Measurements from ENCODE around the gene SLC16A1.

SLC16A1 gene

DNA sequence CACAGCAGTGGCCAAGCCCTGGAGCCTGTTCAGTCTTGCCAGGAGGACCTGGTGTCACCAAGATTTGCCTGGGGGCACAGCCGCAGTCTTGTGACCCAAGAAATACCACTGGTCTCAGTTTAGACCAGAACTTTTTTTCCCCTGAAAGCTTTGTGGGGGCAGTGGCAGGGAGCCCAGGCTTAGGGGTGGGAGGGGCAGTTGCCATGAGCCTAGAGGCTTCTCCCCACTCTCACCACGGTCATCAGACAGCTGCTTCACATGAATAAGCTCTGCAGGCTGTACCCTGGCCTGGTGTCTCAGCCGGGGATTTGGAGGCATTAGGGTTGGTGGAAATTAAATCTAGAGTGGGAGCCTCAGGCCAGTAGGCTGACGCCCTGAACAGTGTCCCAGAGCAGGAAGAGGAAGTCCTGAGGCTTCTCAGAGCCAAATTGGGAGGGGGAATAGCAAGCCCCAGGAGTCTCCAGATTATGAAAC lies 73.7 kb downstream of the SLC16A1 start:
- DNase-seq (ENCODE audit: low spot score): no peak

DNA sequence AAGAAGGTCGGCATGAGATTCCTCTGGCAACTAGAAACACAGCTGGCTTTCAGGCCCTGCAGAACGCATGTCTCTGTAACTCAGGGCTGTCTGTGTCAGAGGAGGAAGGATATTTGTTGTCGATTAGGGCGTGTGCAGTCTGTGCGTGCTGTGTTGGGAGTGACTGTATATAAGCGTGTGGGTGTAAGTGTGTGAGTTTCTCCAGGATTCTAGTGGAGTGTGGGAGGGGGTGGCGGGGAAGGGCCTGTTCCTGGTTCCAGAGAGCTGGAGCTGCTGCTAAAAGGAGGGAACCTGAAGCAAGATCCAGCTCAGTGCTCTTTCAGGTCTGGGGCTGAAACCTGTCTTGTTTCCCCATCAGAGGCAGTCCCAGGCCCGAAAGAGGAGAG lies 74.3 kb downstream of the SLC16A1 start:
- DNase-seq (ENCODE audit: low spot score): no peak

DNA sequence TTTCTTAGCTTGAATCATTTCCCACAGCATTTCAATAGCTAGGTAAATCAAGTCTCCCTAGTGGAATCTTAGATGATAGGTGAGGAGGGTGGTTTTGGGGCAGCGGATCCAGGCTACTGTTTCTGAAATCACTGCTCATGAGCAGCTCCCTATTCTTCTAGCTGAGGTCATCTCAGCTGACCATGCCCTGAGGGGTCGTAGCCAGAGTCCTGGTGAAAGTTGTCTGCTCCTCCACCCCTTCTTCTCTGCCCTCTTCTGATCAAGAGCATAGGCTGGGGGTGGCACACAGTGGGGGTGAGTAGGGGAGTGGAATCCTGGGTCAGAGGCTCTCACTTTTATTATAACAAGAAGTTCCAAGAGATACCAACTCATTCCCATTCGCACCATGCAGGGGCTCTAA lies 76.2 kb downstream of the SLC16A1 start:
- DNase-seq (ENCODE audit: low spot score): no peak

DNA sequence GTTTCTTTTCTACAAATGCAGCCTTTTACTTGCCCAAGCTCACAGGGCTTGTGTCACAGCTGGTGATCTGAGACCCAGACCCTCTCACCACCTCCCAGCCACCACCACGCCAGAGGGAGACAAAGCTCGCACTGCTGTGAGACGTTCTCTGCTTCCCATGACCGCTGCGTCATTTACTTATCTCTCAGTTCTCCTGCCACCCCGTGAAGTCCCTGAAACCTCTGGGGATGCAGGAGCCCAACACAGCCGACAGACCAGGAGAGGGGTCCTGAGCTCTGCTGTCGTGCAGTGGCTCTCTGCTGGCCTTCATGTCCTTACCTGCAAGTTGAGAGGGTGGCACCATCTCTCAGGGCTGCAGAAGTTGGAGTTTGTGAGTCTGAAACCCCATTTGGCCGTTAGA lies 77.7 kb downstream of the SLC16A1 start:
- DNase-seq (ENCODE audit: low spot score): no peak

DNA sequence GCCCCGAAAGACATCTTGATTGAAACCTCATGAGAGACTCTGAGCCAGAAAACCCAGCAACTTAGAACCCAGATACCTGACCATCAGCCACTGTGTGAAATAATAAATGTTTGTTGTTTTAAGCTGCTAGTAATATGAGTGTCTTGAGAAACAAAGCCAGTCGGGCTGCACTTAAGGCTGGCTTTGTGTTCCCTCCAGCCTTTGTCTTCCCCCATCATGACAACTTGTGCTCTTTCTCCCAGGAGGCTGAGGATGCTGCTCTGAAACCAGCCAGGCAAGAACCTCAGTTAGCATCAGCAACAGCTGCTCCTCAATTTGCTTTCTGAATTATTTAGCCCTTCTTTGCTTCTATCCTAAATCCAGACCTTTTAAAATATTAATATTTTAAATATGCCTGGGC lies 78.2 kb downstream of the SLC16A1 start:
- DNase-seq (ENCODE audit: low spot score): no peak

DNA sequence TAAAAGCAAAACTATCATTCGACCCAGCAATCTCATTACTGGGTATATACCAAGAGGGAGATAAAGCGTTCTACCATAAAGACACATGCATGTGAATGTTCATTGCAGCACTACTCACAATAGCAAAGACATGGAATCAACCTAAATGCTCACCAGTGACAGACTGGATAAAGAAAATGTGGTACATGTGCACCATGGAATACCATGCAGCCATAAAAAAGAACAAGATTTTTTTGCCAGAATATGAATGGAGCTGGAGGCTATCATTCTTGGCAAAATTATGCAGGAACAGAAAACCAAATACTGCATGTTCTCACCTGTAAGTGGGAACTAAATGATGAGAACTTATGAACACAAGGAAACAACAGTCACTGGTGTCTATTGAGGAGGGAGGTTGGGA lies 79.7 kb downstream of the SLC16A1 start:
- DNase-seq (ENCODE audit: low spot score): no peak

DNA sequence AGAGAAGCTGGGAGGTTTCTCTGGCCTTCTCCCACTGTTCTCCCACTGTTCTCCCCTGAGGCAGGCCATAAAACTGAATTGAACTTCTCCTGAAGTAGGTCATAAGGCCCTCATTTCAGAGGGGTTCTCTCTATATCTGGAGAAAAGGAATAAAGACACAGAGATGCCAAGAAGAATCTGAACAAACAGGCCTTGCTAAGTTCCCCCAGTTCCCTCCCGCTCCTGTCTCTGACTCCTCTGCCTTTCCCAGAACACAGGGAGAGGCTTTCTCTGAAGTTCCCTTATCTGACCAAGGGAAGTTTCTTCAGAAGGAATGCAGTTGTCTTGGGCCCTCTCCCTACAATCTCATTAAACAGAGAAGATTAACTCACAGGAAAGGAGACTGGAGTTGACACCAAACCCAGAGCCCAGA lies 83.4 kb downstream of the SLC16A1 start:
- DNase-seq (ENCODE audit: low spot score): no peak

DNA sequence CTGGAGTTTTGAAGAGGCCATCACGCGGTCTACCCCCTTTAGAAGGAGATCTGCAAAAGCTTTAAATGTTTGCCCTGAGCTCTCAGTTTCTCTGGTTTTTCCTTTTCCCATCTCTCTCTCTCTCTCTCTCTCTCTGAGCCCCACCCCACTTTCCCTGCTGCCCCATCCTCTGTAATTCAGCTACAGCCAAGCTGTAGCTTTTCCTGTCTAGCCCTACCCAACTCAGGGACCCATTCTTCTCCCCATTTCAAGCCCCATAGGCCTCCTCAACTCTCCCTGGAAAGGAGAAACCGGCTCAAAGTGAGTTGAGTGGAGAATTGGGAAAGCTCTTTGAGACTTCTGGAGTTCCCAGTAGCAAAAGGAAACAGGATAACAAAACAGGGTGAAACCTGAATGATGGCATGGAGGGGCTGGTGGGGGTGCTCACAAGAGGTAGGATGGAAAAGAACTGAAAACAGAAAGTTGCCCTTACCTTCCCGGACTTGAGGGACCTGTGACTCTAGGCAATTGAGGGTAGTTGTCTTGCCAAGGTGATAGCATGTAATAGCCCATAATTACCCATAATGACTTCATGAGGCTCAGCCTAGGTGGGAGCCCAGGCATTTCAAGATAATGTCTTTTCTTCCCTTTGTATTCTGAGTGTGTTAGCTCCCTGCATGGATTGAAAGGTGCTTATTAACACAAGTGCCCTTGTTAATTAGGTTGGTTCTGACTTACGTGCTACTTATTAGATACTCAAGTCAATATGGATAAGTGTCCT lies 84.9 kb downstream of the SLC16A1 start:
- no peak for DNase-seq (ENCODE audit: low spot score)

DNA sequence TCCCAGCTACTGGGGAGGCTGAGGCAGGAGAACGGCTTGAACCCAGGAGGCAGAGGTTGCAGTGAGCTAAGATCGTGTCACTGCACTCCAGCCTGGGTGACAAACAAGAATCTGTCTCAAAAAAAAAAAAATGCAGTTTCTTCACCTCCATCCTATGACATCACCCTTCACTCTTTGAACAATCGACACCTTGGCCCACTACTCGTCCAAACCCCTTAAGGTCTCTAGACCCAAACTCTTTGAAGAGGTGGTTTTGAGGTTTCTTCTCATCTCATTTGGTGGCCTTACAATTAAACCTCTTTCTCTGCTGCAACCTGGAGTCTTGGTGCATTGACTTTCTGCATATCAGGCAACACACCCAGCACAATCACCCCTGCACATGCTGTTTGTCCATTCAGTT lies 86.1 kb downstream of the SLC16A1 start:
- no peak for DNase-seq (ENCODE audit: low spot score)

DNA sequence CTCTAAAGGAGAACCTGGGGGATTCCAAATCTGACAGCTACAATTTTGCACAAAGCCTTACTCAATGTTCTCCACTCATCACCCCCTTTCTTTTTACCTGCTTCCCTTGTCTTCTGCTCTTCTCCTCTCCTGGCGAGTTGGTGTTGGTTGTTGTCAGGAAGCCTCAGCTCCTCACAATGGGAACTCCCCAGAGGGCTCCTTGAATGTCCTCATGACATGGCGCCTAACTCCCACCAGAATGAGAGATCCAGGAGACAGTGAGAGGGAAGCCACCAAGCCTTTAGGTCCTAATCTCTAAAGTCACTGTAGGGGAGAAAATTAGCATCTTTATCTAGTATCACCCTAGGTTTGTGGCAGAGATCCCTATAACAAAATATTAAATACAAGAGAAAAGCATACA lies 87.8 kb downstream of the SLC16A1 start:
- no peak for DNase-seq (ENCODE audit: low spot score)

DNA sequence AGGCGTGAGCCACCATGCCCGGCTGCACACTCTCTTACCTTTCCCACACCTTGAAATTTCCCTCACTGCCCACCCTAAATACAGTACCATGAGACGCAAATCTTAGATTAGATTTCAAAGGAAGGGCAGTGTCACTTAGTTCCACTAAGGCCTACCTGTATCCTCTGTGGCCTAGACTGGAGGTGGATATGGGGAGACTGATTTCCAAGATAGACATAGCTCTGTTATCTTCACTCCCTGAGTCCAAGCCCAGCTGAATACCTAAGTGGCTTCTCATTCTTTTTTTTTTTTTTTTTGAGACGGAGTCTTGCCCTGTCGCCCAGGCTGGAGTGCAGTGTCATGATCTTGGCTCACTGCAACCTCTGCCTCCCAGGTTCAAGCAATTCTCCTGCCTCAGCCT lies 89.0 kb downstream of the SLC16A1 start:
- DNase-seq (ENCODE audit: low spot score): no peak

DNA sequence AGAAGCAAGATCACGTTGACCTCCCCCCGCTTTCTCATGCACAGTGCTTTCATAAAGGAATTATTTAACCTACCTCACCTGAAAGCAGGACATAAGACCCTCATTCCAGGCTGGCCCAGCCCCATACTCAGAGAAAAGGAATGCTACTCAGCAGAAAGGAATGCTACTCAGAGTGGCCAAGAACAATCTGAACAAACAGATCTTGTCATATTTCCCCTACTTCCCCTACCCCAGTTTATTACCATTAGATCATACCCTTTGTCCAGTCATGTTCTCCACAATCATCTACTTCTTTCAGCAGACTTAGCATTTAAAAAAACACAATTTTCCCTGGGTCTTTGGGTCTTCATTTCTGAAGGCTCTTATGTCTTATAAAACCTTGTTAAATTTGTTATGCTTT lies 89.8 kb downstream of the SLC16A1 start:
- DNase-seq (ENCODE audit: low spot score): no peak

DNA sequence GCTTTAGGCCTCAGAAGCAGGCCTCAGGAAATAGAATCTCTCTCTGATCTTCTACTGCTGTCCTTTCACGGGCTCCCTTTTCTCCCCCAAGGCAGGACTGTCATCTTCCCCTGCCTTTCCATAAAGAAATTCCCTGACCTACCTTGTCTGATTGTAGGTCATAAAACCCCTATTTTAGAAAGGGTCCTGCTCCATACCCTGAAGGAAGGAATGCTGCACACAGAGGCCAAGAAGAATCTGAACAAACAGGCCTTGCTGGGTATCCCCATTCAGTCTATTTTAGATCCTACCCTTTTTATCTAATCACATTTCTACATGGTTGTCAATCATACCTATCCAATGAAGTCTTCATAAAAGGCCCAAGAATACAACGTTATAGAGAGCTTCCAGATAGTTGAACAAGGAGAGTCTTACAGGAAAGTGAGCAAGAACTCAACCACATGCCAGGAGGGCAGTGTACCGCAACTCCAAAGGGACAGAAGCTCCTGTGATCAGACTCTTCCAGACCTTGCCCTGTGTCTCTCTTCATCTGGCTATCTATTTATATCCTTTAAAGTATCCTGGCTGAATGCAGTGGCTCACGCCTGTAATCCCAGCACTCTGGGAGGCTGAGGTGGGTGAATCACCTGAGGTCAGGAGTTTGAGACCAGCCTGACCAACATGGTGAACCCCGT lies 93.1 kb downstream of the SLC16A1 start:
- DNase-seq (ENCODE audit: low spot score): no peak

All from ecto neural progenitor cell (in vitro differentiated cells).